Thoracic aorta (tissue), 2 donors: ENCODE measurements around the gene TLCD3B. TPM values are rescaled to one million over a fixed set of nuclear protein-coding genes. Genes with fewer than 3 reads are reported as not detected.
"Not testable (repeated sequence)": the region's sequence is repeated elsewhere in the genome, so short reads cannot be mapped to it uniquely, and the experiment has no call there.

ENCODE experiments used
- ATAC-seq: fragments of 150-250 bp; one replicate; pipeline ENCODE4 v1.8.0; 2017; ENCODE audit warnings: low read depth; ENCODE audit not compliant: insufficient number of reproducible peaks, low FRiP score
- DNase-seq: peaks from one replicate; pipeline ENCODE4 v3.0.0-alpha.2; 2020; ENCODE audit warnings: low spot score
- H3K27ac ChIP-seq, 2 donors: fragments of 200-600 bp; sonication (generic); 1 replicate in 1 of 2; 2 replicates in 1 of 2; pipeline ENCODE4 v1.5.1; 2016; ENCODE audit warnings: mild to moderate bottlenecking in 2 of 2, moderate library complexity in 2 of 2
- H3K27me3 ChIP-seq: fragments of 200-600 bp; sonication (generic); replicated peaks from 2 replicates; pipeline ENCODE4 v1.6.0; 2016; ENCODE audit warnings: mild to moderate bottlenecking; ENCODE audit not compliant: insufficient read depth
- H3K36me3 ChIP-seq: fragments of 200-600 bp; sonication (generic); one replicate; pipeline ENCODE4 v1.5.1; 2016
- H3K4me1 ChIP-seq, 2 donors: fragments of 200-600 bp; sonication (generic); 1 replicate in 1 of 2; 2 replicates in 1 of 2; pipeline versions ENCODE4 v1.5.1 to v1.6.0; 2016; ENCODE audit warnings: low read depth in 2 of 2, mild to moderate bottlenecking in 1 of 2; ENCODE audit not compliant: control insufficient read depth in 1 of 2
- H3K4me3 ChIP-seq: fragments of 200-600 bp; sonication (generic); 2 replicates; pipeline ENCODE4 v1.5.1; 2016; ENCODE audit warnings: mild to moderate bottlenecking
- H3K9me3 ChIP-seq: fragments of 200-600 bp; sonication (generic); 2 replicates; pipeline ENCODE4 v1.5.1; 2016
- CTCF ChIP-seq: fragments of 200-600 bp; sonication (generic); IDR thresholded peaks from one replicate; pipeline ENCODE4 v1.5.1; 2019; ENCODE audit warnings: antibody characterized with exemption
- total RNA-seq, 2 donors: library from RNA; depleted of rRNA; stranded (reverse); fragments of >200 nt; gene quantifications; one replicate each; pipeline versions ENCODE4 v1.1.0 to v1.2.3, GENCODE V29; 2016

Gene TLCD3B
- total RNA-seq, 2 donors from 2014 or later = not detected

GRCh38 chr16:30018731-30019158 is 12.3 kb downstream of the TLCD3B start:
- Histone ChIP-seq H3K27ac (no peak overlapping the region), H3K9me3 (no peaks in the 10 kb centered on the region), H3K4me1 (peaks cover 2 to 10% of the 10 kb centered on the region in 2 donors), H3K36me3 (no peaks in the 10 kb centered on the region), H3K27me3 (no peaks in the 10 kb centered on the region), H3K4me3 (no peak overlapping the region)
- ATAC-seq = no peak
- no peak for DNase-seq
- TF ChIP-seq CTCF = no peak

GRCh38 chr16:30017937-30018336 is 13.1 kb downstream of the TLCD3B start:
- peaks cover 2 to 10% of the 10 kb centered on the region in 2 donors for H3K4me1 ChIP-seq
- not testable (repeated sequence) for H3K27ac ChIP-seq, H3K27me3 ChIP-seq, H3K36me3 ChIP-seq, H3K9me3 ChIP-seq, ATAC-seq, H3K4me3 ChIP-seq, DNase-seq

- Histone ChIP-seq H3K9me3 (no peaks in the 10 kb centered on the region), H3K4me3 (no peak overlapping the region), H3K27ac (no peak overlapping the region), H3K4me1 (peaks cover 2 to 11% of the 10 kb centered on the region in 2 donors), H3K36me3 (no peaks in the 10 kb centered on the region), H3K27me3 (no peaks in the 10 kb centered on the region)
- no peak for TF ChIP-seq CTCF
- DNase-seq (no peak), ATAC-seq (no peak)
These were observed 13.8 kb downstream of the TLCD3B start for GRCh38 chr16:30017277-30017656.

GRCh38 chr16:30016555-30017276 is 14.4 kb downstream of the TLCD3B start:
- TF ChIP-seq CTCF = no peak
- Histone ChIP-seq H3K27me3 (peaks cover 3% of the 10 kb centered on the region), H3K9me3 (no peaks in the 10 kb centered on the region), H3K27ac (no peak overlapping the region), H3K4me1 (peaks cover 2 to 14% of the 10 kb centered on the region in 2 donors), H3K36me3 (no peaks in the 10 kb centered on the region), H3K4me3 (no peak overlapping the region)
- DNase-seq (no peak), ATAC-seq (no peak)

- not testable (repeated sequence) for H3K36me3 ChIP-seq, H3K27ac ChIP-seq, ATAC-seq, H3K9me3 ChIP-seq, H3K27me3 ChIP-seq, H3K4me3 ChIP-seq, DNase-seq
- peaks cover 10 to 19% of the 10 kb centered on the region in 2 donors for H3K4me1 ChIP-seq
These were observed 15.6 kb downstream of the TLCD3B start for GRCh38 chr16:30015450-30015849.

- not testable (repeated sequence) for ATAC-seq, DNase-seq, H3K36me3 ChIP-seq, H3K4me3 ChIP-seq, H3K27ac ChIP-seq, H3K9me3 ChIP-seq
- H3K4me1 ChIP-seq = peaks cover 11 to 25% of the 10 kb centered on the region in 2 donors
- H3K27me3 ChIP-seq = peaks cover 15% of the 10 kb centered on the region
These were observed 18.5 kb downstream of the TLCD3B start for GRCh38 chr16:30012598-30012997.
